ENCODE measurements around the gene TCF3.

GRCh38 chr19:1684573-1684912, 32.1 kb upstream of the TCF3 start:
- TF ChIP-seq CTCF (IDR thresholded peaks at IDR 0.05; ENCODE audit: insufficient read depth, low read length, poor library complexity, severe bottlenecking): no peak
- TF ChIP-seq EZH2phosphoT487 (conservative IDR thresholded peaks at IDR 0.05; ENCODE audit: low read length): no peak
